Measurements from ENCODE around the gene DHX58.

DNA sequence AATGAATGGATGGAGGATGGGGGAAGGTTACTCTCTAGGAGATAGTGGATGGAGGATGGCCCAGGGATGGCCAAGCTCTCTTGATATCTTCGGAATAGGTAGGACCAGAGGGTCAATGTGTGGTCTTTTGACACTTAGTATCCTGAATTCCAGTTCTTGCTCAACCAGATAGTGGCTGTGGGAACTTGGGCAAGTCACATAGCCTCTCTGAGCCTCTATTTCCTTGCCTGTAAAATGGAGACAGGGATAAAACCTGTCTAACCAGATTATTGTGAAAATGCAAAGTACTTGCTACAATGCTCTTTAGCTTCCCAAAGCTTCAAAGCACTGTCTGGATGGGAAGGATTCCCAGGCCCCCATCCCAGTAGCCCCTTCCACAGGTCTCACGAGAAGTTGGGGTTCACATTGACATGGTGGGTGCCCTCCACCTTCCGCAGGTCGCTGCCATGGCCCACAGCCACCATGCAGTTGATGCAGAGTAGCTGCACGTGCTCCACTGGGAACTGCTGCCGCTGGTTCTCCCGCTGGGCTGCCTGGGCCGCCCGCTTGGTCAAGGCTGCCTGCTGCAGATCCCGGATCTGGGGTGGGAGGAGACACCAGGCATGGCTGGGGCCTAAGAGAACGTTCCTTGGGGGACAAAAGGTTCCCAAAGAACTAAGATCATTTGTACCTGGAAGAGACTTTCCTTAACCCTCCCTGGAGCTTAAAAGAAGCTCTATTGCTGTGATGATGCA is 9.1 kb downstream of the DHX58 start:
- TF ChIP-seq ZFX (IDR thresholded peaks at IDR 0.05; ENCODE audit: borderline replicate concordance), result no peak
- TF ChIP-seq, protein P1, sequence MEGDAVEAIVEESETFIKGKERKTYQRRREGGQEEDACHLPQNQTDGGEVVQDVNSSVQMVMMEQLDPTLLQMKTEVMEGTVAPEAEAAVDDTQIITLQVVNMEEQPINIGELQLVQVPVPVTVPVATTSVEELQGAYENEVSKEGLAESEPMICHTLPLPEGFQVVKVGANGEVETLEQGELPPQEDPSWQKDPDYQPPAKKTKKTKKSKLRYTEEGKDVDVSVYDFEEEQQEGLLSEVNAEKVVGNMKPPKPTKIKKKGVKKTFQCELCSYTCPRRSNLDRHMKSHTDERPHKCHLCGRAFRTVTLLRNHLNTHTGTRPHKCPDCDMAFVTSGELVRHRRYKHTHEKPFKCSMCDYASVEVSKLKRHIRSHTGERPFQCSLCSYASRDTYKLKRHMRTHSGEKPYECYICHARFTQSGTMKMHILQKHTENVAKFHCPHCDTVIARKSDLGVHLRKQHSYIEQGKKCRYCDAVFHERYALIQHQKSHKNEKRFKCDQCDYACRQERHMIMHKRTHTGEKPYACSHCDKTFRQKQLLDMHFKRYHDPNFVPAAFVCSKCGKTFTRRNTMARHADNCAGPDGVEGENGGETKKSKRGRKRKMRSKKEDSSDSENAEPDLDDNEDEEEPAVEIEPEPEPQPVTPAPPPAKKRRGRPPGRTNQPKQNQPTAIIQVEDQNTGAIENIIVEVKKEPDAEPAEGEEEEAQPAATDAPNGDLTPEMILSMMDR (IDR thresholded peaks at IDR 0.05), result no peak

All from 22Rv1 (cell line).